ENCODE results near the gene RFC3.

- TF ChIP-seq CTCF (IDR thresholded peaks at IDR 0.05) (no peak), POLR2A (IDR thresholded peaks at IDR 0.05) (no peak)
Observed at GRCh38 chr13:33873251-33873908, 55.4 kb downstream of the RFC3 start.
